Mammary epithelial cell (primary cell): ENCODE data around the gene GPALPP1.

ENCODE experiments used
- CTCF ChIP-seq, 2 donors: IDR thresholded peaks in 1 of 2; conservative IDR thresholded peaks in 1 of 2; 2 replicates each; pipeline ENCODE4 v1.5.1; 2011 to 2012; ENCODE audit warnings: inconsistent platforms in 2 of 2, low read length in 2 of 2, mild to moderate bottlenecking in 2 of 2, control low read depth in 1 of 2, low read depth in 1 of 2; ENCODE audit not compliant: insufficient read depth in 1 of 2; ENCODE audit errors: extremely low read depth in 1 of 2
- EZH2 ChIP-seq: IDR thresholded peaks from 2 replicates; pipeline ENCODE4 v1.6.1; 2012; ENCODE audit warnings: low read length, inconsistent platforms, borderline replicate concordance

GRCh38 chr13:45073809-45074208 lies 84.5 kb downstream of the GPALPP1 start:
- TF ChIP-seq CTCF (conservative IDR thresholded peaks at IDR 0.05 in 1 of 2, IDR thresholded peaks at IDR 0.05 in 1 of 2; ENCODE audit: extremely low read depth in 1 of 2, insufficient read depth in 1 of 2, low read depth in 1 of 2, low read length in 2 of 2) (no peak), EZH2 (no peak)
